Measurements from ENCODE around the gene MYO1G.

DNA sequence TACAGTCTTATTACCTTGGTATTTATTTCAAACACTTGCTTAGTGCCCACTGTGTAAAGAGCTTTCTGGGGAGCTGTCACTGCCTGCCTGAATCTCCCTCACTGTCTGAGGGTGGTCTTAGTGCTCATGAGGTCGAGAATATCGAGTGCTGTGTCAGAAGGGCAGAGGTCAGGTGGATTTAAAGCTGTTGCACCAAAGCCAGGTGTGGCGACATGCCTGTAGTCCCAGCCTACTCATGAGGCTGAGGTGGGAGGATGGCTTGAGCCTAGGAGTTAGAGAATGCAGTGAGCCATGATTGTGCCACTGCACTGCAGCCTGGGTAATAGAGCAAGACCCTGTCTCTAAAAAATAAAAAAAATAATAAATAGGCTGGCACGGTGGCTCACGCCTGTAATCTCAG, 42.1 kb upstream of the MYO1G start:
- TF ChIP-seq YY1 (IDR thresholded peaks at IDR 0.05) (no peak), MAX (IDR thresholded peaks at IDR 0.05) (no peak), FOXA2 (IDR thresholded peaks at IDR 0.05) (no peak), FOXA1 (IDR thresholded peaks at IDR 0.05) (no peak), TAF1 (conservative IDR thresholded peaks at IDR 0.05) (no peak), RAD21 (IDR thresholded peaks at IDR 0.05) (no peak), JUND (IDR thresholded peaks at IDR 0.05) (no peak), GABPA (IDR thresholded peaks at IDR 0.05 in 1 of 2, conservative IDR thresholded peaks at IDR 0.05 in 1 of 2) (no peak), ZBTB33 (IDR thresholded peaks at IDR 0.05) (no peak), SP1 (IDR thresholded peaks at IDR 0.05) (no peak), NR2F2 (IDR thresholded peaks at IDR 0.05) (no peak)
- TF ChIP-seq, protein P1, sequence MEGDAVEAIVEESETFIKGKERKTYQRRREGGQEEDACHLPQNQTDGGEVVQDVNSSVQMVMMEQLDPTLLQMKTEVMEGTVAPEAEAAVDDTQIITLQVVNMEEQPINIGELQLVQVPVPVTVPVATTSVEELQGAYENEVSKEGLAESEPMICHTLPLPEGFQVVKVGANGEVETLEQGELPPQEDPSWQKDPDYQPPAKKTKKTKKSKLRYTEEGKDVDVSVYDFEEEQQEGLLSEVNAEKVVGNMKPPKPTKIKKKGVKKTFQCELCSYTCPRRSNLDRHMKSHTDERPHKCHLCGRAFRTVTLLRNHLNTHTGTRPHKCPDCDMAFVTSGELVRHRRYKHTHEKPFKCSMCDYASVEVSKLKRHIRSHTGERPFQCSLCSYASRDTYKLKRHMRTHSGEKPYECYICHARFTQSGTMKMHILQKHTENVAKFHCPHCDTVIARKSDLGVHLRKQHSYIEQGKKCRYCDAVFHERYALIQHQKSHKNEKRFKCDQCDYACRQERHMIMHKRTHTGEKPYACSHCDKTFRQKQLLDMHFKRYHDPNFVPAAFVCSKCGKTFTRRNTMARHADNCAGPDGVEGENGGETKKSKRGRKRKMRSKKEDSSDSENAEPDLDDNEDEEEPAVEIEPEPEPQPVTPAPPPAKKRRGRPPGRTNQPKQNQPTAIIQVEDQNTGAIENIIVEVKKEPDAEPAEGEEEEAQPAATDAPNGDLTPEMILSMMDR (IDR thresholded peaks at IDR 0.05; ENCODE audit: low read depth, low read length, missing input control): no peak
- TF ChIP-seq, protein P2, sequence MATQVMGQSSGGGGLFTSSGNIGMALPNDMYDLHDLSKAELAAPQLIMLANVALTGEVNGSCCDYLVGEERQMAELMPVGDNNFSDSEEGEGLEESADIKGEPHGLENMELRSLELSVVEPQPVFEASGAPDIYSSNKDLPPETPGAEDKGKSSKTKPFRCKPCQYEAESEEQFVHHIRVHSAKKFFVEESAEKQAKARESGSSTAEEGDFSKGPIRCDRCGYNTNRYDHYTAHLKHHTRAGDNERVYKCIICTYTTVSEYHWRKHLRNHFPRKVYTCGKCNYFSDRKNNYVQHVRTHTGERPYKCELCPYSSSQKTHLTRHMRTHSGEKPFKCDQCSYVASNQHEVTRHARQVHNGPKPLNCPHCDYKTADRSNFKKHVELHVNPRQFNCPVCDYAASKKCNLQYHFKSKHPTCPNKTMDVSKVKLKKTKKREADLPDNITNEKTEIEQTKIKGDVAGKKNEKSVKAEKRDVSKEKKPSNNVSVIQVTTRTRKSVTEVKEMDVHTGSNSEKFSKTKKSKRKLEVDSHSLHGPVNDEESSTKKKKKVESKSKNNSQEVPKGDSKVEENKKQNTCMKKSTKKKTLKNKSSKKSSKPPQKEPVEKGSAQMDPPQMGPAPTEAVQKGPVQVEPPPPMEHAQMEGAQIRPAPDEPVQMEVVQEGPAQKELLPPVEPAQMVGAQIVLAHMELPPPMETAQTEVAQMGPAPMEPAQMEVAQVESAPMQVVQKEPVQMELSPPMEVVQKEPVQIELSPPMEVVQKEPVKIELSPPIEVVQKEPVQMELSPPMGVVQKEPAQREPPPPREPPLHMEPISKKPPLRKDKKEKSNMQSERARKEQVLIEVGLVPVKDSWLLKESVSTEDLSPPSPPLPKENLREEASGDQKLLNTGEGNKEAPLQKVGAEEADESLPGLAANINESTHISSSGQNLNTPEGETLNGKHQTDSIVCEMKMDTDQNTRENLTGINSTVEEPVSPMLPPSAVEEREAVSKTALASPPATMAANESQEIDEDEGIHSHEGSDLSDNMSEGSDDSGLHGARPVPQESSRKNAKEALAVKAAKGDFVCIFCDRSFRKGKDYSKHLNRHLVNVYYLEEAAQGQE (IDR thresholded peaks at IDR 0.05): no peak

Data from liver (tissue), 3 donors.